HL-60 (cell line): ENCODE data around the gene PLEKHA8.

ENCODE experiments used
- DNase-seq, 2 experiments: peaks; one replicate each; pipeline ENCODE4 v3.0.0-alpha.2; 2010 to 2020; ENCODE audit warnings: low read depth in 1 of 2, low spot score in 1 of 2
- H3K27ac ChIP-seq: fragments of 250-450 bp; sonication (Bioruptor Pico); replicated peaks from 2 replicates; pipeline ENCODE4 v1.5.1; 2020; ENCODE audit warnings: mild to moderate bottlenecking, moderate library complexity
- H3K27me3 ChIP-seq: fragments of 250-450 bp; sonication (Bioruptor Pico); 2 replicates; pipeline ENCODE4 v1.5.1; 2021; ENCODE audit warnings: mild to moderate bottlenecking, moderate library complexity; ENCODE audit not compliant: insufficient read depth, poor library complexity, severe bottlenecking
- H3K4me3 ChIP-seq: replicated peaks from 2 replicates; pipeline ENCODE4 v1.5.1; 2011; ENCODE audit warnings: mild to moderate bottlenecking, control low read depth, low read length; ENCODE audit not compliant: insufficient read depth
- CTCF ChIP-seq: IDR thresholded peaks from one replicate; pipeline ENCODE4 v1.5.1; 2011; ENCODE audit warnings: low read length, control low read depth, inconsistent platforms; ENCODE audit not compliant: insufficient read depth
- GABPA ChIP-seq: IDR thresholded peaks from 2 replicates; pipeline ENCODE4 v1.6.1; 2012; ENCODE audit warnings: low read depth
- POLR2AphosphoS5 ChIP-seq: IDR thresholded peaks from 2 replicates; pipeline ENCODE4 v1.6.1; 2012; ENCODE audit warnings: low read depth
- REST ChIP-seq: IDR thresholded peaks from 2 replicates; pipeline ENCODE4 v1.6.1; 2012; ENCODE audit warnings: low read depth; ENCODE audit not compliant: insufficient replicate concordance
- SPI1 ChIP-seq: IDR thresholded peaks from 2 replicates; pipeline ENCODE4 v1.6.1; 2012; ENCODE audit warnings: low read depth, mild to moderate bottlenecking, borderline replicate concordance

Gene PLEKHA8

GRCh38 chr7:29998489-29998888, 29.7 kb upstream of the PLEKHA8 start:
- TF ChIP-seq SPI1 = no peak
- no peak for TF ChIP-seq GABPA
- no peak for TF ChIP-seq REST
- TF ChIP-seq CTCF = no peak
- TF ChIP-seq POLR2AphosphoS5 = no peak
- H3K27ac ChIP-seq = no peak overlapping the region
- no peaks in the 10 kb centered on the region for H3K27me3 ChIP-seq
- DNase-seq = no peak
- H3K4me3 ChIP-seq = no peak overlapping the region

GRCh38 chr7:30001998-30002397, 26.2 kb upstream of the PLEKHA8 start:
- DNase-seq = no peak
- H3K27ac ChIP-seq = no peak overlapping the region
- no peak overlapping the region for H3K4me3 ChIP-seq
- H3K27me3 ChIP-seq = no peaks in the 10 kb centered on the region
- TF ChIP-seq REST (no peak), SPI1 (no peak), CTCF (no peak), GABPA (no peak), POLR2AphosphoS5 (no peak)

- no peak for TF ChIP-seq POLR2AphosphoS5
- no peak for TF ChIP-seq GABPA
- TF ChIP-seq CTCF = no peak
- TF ChIP-seq SPI1 = no peak
- TF ChIP-seq REST = no peak
These were observed 25.1 kb upstream of the PLEKHA8 start for GRCh38 chr7:30003098-30003497.

More at GRCh38 chr7:30003098-30003497, 25.1 kb upstream of the PLEKHA8 start:
- Histone ChIP-seq H3K27me3 (no peaks in the 10 kb centered on the region), H3K27ac (no peak overlapping the region), H3K4me3 (no peak overlapping the region)
- no peak for DNase-seq
